ENCODE data around the gene ILF2.

DNA sequence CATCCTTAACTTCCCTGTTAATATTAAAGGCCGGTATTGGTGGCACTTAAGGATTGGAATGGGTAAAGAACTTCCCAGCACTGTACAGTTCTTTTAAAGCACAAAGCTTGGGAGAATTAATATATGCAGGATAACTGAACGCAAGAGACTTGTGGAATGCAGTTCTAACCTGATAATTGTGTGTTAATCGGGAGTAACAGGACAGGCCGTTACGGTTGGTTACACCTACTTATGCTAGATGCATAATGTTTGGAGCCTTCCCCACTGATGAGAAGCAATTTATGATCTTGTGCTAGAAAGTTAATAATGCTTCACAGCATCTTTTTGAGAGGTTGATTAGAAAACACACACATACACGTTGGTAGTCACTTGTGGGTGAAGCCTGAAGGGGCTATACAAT is 29.9 kb downstream of the ILF2 start:
- TF ChIP-seq, protein P1, sequence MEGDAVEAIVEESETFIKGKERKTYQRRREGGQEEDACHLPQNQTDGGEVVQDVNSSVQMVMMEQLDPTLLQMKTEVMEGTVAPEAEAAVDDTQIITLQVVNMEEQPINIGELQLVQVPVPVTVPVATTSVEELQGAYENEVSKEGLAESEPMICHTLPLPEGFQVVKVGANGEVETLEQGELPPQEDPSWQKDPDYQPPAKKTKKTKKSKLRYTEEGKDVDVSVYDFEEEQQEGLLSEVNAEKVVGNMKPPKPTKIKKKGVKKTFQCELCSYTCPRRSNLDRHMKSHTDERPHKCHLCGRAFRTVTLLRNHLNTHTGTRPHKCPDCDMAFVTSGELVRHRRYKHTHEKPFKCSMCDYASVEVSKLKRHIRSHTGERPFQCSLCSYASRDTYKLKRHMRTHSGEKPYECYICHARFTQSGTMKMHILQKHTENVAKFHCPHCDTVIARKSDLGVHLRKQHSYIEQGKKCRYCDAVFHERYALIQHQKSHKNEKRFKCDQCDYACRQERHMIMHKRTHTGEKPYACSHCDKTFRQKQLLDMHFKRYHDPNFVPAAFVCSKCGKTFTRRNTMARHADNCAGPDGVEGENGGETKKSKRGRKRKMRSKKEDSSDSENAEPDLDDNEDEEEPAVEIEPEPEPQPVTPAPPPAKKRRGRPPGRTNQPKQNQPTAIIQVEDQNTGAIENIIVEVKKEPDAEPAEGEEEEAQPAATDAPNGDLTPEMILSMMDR (IDR thresholded peaks at IDR 0.05 in 4 of 5, conservative IDR thresholded peaks at IDR 0.05 in 1 of 5): no peak
- TF ChIP-seq POLR2A (IDR thresholded peaks at IDR 0.05): no peak
